Measurements from ENCODE around the gene GORASP1. TPM values are rescaled to one million over a fixed set of nuclear protein-coding genes. Genes with fewer than 3 reads are reported as not detected.

The GORASP1 gene
- polyA plus RNA-seq, 1 donor from 2014 or later = 55.6 TPM

- Histone ChIP-seq H2AFZ (ENCODE audit: low read depth, low read length) (no peak overlapping the region), H3K27ac (ENCODE audit: low read length) (no peak overlapping the region), H4K20me1 (ENCODE audit: insufficient read depth) (no peaks in the 10 kb centered on the region), H3K9ac (ENCODE audit: low read length) (no peak overlapping the region), H3K36me3 (ENCODE audit: insufficient read depth, low read length) (no peaks in the 10 kb centered on the region), H3K9me3 (ENCODE audit: low read length) (no peaks in the 10 kb centered on the region), H3K27me3 (ENCODE audit: insufficient read depth, low read depth, low read length) (no peaks in the 10 kb centered on the region), H3F3A (ENCODE audit: insufficient read depth, low read length, poor library complexity, severe bottlenecking) (no peaks in the 10 kb centered on the region), H3K9me2 (ENCODE audit: insufficient read depth, low read length) (no peaks in the 10 kb centered on the region), H3K4me2 (ENCODE audit: low read length) (no peak overlapping the region), H3K79me2 (replicated peaks; ENCODE audit: insufficient read depth, low read length) (peaks cover 27% of the 10 kb centered on the region), H3K4me3 (ENCODE audit: low read length) (no peak overlapping the region)
- TF ChIP-seq SMC3 (conservative IDR thresholded peaks at IDR 0.05; ENCODE audit: poor library complexity) = no peak
- no peak for TF ChIP-seq EP300 (conservative IDR thresholded peaks at IDR 0.05; ENCODE audit: poor library complexity, severe bottlenecking)
- TF ChIP-seq REST (IDR thresholded peaks at IDR 0.05; ENCODE audit: borderline replicate concordance) = no peak
- TF ChIP-seq TAF1 (IDR thresholded peaks at IDR 0.05; ENCODE audit: low read depth) = no peak
- no peak for TF ChIP-seq CTCF (IDR thresholded peaks at IDR 0.05; ENCODE audit: poor library complexity, severe bottlenecking)
- no peak for TF ChIP-seq MXI1 (conservative IDR thresholded peaks at IDR 0.05; ENCODE audit: poor library complexity, severe bottlenecking)
- TF ChIP-seq RAD21 (conservative IDR thresholded peaks at IDR 0.05) = no peak
- TF ChIP-seq EZH2 (IDR thresholded peaks at IDR 0.05; ENCODE audit: borderline replicate concordance, insufficient read depth, low read length, poor library complexity, severe bottlenecking) = no peak
- no peak for TF ChIP-seq POLR2AphosphoS5 (IDR thresholded peaks at IDR 0.05)
Measured at GRCh38 chr3:39050029-39050428, 57.4 kb downstream of the GORASP1 start.

Other genes with a start within 250 kb of the GORASP1 start
- 2.2 and 2.8 TPM in 2 replicates for gene SCN11A, start 55.7 kb downstream of the GORASP1 start, polyA plus RNA-seq
- 87.1 and 111 TPM in 2 replicates for gene WDR48, start 55.6 kb downstream of the GORASP1 start, polyA plus RNA-seq
- gene TTC21A, start 53 bp upstream of the GORASP1 start, polyA plus RNA-seq = 6.2 and 9.4 TPM in 2 replicates
- gene CSRNP1, start 46.0 kb upstream of the GORASP1 start, polyA plus RNA-seq = 0.09 and 0.22 TPM in 2 replicates
- not detected in 2 replicates for gene XIRP1, start 85.0 kb upstream of the GORASP1 start, polyA plus RNA-seq
- gene CX3CR1, start 172.4 kb upstream of the GORASP1 start, polyA plus RNA-seq = not detected in 2 replicates
- not detected in 2 replicates for gene CCR8, start 222.1 kb upstream of the GORASP1 start, polyA plus RNA-seq